ENCODE measurements around the gene CD74.
A peak's percentile ranks its signal among the peaks of the same experiment; 100 is the strongest.
"Not testable (repeated sequence)": the region's sequence is repeated elsewhere in the genome, so short reads cannot be mapped to it uniquely, and the experiment has no call there.

CD74 gene

DNA sequence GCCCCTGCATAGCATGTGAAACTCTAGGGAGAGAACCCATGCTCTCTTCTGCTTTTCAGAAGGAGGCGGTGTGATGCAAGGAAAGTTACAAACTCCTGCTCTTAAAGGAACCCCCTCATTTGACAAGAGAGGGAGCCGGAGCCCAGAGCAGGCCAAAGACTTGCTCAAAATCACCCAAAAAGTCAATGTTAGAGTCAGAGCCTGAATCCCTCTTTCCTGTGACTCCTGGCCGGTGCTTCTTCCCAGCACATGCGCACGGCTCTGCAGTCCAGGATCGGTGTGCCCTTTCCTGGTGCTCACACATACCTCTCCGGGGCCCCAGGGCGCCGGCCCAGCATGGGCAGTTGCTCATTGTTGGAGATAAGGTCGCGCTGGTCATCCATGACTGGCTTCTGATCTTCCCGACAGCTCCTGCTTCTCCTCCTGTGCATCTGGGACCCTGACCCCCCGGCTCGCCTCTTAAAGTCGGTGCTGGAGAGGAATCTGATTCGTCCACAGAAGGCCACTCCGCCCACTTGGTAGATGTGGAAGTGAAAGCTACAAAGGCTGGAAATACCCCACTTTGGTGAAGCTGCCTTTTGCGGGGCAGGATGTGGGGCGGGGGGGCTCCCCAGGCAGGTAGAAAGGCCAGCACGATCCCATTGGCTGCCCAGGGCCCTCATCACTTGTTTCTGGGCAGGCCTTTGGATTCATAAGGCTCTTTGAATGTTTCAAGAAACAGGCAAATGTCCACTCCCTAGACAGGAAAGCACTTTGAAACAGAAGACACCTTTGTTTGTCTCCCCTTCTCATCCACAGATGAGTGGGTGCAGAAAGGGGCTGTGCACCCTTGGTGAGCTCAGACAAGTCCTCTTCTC, at the start of gene CD74:
Gene CD74 (minus strand): TSS at position 592 of the 857 bp plus-strand sequence. CDS start 161 bp downstream, at position 431.
- no peak for DNase-seq

DNA sequence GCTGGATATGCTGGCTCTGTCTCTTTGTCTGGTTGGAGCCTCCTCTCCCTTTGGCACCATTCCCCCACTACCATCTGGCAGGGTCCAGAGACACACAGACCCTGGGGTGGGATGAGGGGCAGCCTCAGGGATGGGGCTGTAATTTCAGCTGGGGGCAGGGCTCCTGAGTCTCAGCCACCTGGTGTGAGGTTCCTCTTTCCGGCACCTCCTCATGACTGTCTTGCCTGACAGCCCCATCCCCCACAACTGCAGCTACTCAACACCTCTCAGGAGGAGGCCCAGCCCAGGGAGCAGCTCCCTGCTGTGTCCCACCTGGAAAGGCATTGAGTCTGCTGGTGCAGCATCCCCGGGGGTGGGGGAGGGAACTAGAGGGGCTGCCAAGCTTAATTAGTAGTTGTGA, 48.5 kb upstream of the CD74 start:
- DNase-seq: peak; percentile 54 to 83

DNA sequence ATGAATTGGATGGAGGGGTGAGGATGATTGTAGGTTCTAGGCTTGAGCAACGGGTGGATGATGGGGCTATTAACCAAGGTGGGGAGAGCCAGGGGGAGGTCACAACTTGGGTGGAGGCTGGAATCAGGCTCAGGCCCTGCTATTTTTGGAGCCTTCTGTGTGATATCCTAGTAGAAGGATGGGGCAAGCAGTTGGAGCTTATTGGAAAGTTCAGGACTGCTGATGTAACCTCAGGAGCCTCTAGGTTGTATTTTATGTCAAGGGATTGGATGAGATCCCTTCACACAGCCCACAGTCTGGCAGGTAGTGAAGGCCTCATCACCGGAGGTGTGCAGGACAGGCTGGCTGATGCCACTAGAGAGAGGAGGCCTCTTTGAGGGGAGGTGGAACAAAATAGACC, 48.1 kb upstream of the CD74 start:
- peak in 1 of 2 experiments; percentile 54 for DNase-seq

DNA sequence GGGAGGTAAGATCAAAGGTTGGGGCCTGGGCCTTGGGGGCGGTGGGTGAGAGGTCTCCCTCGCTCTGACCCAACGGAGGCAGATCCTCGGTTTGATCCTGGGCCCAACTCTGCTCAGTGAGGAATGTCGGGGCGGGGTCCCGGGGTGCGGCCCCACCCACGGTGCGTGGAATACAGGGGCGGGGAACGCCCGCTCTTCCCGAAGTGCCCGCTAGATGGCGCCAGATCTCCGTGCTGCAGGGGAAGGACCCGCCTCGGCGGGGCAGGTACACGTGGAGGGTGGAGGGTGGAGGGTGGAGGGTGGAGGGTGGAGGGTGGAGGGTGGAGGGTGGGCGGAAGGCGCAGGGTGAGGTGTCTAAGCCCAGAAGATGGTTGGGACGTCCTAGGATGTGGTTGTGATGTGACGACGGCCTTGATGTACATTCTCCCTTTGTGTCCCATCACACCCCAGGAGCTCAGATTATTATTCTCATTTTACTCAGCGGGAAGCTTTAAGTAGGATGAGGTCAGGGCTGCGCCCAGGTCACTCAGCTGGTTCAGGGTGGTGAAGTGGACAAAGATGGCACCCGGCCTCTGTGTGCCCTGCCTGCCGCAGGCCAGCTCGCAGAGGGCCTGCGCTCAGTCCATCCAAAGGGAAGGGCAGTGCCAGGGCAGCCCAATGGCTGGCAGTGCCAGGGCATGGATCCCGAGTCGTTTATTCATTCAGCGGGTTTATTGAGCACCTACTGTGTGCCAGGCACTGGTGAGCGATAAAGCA, 46.3 kb upstream of the CD74 start:
- peak; percentile 7 to 81 for DNase-seq

DNA sequence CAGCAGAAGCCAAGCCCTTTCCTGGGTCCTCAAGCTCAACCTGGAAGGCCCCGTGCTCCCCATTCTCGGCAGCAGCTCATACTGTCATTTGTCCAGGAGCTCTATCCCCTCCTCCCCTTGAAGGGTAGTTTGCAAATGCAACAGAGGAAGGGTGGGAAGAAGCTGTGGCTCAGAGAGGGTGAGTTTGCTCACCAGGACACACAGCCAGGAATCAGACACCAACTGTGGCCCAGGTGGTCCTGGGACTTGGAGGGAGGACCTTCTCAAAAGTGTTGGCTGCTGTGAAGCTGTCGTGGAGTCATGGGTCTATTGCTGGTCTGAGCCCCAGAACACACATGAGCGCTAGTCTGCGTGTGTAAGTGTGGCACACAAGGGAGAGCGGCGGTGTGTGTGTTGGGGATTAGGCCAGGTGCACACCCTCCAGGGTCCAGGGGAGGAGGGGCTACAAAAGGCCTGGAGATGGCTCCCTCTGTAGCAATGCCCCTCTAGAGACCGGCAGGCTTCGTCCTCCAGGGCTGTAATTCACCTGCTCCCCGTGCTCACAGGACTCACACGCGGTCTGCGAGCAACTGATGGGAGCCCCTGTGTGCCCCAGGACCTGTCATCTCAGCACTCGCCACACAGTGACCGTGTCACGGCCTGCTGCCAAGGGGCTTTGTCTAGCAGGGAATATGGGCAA, 45.0 kb upstream of the CD74 start:
- no peak for DNase-seq

DNA sequence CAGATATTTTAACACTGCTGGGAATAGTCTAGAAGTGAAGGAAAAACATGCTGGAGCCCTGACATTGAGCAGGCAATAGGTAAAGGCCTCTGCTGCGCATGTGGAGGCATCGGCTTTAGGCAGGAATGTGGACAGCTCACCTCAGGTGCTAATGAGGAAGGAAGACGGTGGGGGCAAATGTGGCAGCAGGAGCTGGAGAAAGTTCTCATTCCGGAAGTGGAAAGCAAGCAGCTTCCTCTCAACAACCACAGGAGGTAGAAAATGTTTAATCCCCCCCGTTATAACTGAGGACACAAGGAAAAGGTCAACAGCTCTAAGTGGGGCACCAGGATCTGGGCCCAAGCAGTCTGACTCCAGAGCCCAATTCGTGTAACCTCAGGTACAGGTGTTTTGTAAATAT, 44.4 kb upstream of the CD74 start:
- DNase-seq: no peak

DNA sequence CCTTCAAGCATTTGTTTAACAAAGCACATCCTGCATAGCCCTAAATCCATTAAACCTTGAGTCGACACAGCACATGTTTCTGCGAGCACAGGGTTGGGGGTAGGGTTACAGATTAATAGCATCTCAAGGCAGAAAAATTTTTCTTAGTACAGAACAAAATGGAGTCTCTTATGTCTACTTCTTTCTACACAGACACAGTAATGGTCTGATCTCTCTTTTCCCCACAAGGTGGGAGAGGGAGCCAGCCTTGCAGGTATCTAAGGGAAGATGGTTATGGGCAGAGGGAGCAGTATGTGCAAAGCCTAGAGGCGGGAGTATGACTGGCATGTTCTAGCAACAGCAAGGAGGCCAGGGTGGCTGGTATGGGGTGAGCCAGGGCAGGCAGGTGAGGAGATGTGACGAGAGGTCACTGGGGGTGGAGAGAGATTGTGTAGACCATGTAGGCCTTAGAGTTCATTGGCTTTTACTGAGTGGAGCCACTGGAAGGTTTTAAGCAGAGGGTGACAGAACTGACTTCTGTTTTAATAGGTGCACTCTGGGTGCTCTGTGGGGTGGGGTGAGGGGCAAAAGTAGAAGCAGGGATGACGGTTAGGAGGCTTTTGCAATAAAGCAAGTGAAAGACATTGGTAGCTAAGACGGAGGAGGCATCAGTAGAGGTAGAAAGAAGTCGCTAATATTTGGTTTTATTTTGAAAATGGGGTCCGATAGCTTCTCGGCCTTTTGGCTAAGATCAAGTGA, 42.0 kb upstream of the CD74 start:
- DNase-seq: no peak

DNA sequence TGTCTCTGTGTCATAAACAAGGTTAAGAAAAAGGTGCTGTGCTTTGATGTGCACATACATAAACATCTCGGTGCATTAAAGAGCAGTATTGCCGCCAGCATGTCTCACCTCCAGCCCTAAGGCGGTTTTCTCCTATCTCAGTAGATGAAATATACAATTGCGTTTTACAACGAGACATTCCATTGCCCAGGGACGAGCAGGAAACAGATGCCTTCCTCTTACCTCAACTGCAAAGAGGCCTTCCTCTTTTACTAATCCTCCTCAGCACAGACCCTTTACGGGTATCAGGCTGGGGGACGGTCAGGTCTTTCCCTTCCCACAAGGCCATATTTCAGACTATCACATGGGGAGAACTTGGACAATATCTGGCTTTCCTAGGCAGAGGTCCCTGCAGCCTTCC, 41.3 kb upstream of the CD74 start:
- not testable (repeated sequence) for DNase-seq

DNA sequence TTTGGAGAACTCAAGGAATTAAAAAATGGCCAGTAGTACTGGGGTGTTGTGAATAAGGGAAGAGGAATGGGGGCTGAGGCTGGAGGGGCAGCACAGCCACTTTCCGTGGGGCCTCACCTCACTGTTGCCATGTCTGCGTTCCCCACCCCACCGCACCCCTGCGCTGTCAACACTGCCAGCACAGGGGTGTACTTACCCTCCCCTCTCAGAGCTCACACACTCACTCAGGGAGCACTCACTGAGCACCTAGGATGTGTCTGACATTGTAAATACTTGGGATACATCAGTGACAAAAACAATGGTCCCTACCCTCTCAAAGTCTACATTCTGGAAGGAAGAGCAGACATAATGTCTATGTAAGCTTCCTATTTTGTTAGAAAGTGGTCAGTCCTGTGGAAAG, 40.2 kb upstream of the CD74 start:
- DNase-seq: no peak

DNA sequence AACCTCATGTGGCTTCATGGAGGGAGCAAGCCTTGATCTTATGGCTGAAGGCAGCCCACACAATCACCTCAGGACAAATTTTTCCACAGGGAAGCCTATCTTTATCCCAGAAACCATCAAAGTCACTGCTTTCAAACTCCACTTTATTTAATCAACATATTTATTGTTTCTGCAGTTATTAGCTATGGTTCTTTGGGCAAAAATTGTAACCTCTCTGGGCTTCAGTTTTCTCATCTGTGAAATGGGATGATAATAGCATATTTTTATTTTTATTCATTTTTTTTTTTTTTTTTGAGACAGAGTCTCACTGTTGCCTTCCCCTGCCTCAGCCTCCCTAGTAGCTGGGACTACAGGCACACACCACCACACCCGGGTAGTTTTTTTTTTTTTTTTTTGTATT, 38.9 kb upstream of the CD74 start:
- DNase-seq: no peak

DNA sequence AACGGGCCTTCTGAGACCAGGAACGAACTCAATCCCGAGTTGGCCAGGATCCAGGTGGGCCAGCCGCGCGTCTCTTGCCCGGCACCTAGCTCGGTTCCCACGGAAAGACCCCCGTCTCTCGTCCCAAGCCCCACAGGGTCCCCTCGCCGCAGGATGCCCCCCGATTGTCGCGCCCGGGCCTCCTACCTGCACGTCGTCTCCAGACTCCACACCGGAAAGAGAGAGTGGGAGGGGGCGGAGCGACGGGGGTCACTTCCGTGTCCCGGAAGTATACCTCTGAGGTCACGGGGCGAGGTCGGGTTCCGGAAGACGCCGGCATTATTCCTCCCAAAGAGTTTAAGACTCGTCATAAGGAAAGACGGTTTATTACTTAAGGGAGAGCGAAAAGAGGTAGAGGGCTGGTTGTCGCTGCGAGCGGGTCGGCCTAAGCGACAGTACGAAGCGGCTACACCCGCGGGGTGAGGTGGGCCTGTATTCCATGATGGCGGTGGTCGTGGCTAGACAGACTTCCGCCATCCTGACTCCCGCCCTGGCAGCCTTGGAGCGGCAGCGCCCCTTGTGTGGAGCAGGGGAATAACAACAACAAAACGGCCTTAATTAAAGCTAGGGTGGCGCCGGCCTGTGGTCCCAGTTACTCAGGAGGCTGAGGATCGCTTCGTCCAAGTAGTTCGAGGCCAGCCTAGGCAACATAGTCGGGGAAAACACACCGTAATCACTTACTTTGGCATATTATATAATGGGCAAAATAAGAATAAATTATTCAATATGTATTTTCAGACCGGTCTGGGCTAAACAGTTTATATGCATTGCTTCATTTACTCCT, 37.0 kb upstream of the CD74 start, which contains the start of gene RPS14:
Gene RPS14 (minus strand): TSS at position 223 of the 823 bp plus-strand sequence. CDS start 2,006 bp downstream, outside the sequence.
- peak; percentile 84 to 91 for DNase-seq

DNA sequence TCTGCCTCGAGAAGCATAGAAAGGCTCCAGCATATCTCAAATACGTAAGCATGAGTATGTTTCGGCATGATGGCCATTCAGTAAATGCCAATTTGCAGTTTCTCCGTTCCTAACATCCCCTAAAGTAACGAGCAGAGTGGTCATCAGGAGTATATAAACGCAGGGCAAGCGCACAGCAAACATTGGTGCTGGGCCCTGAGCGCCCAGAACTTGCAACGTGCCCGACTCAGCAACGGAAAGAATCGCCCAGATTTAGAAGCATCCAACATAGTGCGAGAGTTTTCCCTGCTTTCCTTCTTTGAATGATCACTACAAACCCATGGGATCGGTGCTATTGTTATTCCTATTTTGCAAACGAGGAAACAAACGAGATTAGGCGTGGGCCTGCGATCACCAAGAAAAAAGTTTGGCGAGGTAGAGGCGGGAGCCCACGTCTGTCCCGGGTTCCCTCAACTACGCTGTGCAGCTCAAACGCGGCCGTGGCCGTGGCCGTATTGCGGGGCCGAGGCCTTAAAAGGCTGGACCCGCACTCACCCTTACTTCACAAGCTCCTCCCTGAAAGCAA, 36.3 kb upstream of the CD74 start:
- DNase-seq: no peak

DNA sequence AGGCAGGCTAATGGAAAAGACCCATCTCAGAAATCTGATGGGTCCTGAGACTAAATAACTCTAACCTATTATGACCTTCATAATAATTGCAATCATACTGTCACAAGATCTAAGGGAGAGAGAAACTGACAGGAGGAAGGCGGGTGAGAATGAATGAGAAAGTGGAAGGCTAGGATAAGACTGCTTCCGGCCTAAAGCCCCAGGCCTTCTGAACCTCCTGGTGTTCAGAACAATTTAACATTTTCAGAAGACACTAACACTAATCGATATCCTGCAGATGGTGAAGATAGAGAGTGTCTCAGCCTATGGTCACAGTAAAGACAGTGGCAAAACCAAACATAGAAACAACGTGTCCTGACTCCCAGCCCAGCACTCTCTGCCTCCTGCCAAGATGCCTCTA, 35.6 kb upstream of the CD74 start:
- no peak for DNase-seq

DNA sequence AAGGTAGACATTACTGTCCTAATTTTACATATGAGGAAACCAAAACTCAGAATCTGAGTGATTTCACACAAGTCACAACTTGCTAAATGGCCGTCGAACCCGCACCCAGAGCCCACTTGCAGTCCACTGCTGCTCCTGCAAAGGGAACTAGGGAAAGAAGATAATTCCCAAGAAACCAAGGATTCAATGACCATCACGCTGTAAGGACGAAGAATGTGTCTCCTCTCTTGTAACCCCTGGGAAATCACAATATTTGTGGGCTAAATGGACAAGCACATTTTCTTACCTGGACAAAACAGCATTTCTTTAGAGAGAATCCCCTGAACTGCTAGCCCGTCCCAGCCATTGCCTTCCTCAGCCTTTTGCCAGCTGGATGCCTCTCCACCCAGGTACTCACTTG, 34.5 kb upstream of the CD74 start:
- no peak for DNase-seq

DNA sequence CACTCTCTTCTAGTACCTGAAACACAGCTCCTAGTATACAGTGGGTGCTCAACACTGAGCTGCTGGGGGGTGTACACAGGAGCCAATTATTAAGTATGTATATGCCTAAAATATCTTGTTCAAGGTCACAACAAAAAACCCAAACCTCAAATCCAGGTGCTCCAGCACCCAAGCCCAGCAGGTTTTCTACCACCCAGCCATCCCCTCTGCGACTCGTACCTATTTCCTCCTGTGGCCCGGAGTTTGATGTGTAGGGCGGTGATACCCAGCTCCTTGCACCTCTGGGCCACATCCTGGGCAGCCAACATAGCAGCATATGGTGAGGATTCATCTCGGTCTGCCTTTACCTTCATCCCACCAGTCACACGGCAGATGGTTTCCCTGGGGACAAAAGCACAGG, 33.9 kb upstream of the CD74 start:
- DNase-seq: no peak

DNA sequence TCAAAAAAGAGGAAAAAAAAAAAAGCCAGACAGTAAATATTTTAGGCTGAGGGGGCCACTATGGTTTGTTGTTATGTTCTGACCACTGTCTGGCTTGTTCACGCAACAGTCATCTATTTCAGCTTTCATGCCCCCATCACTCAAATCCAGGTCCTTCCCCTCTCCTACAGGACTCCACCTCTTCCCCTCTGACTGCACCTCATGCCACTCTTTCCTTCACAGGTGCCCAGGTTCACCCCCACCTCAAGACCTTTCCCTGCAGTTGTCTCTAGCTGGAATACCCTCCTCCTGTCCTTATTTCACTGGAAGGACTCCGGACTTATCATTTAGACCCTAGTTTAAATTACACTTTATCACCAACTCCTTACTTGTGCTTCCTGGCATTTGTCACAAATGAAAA, 33.4 kb upstream of the CD74 start:
- DNase-seq: no peak

DNA sequence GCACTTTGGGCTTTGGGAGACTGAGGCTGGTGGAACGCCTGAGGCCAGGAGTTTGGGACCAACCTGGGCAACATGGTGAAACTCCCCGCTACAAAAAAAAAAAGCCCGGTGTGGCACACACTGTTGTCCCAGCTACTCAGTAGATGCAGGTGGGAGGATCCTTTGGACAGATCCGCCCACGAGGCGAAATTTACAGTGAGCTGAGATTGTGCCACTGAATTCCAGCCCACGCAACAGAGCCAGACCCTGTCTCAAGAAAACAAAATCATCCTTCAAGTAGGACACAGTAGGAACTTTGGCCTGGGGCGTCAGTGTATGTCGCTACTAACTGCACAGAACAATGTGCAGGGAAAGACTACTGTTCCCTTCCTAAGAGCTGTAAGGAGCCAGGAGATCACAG, 32.1 kb upstream of the CD74 start:
- no peak for DNase-seq

DNA sequence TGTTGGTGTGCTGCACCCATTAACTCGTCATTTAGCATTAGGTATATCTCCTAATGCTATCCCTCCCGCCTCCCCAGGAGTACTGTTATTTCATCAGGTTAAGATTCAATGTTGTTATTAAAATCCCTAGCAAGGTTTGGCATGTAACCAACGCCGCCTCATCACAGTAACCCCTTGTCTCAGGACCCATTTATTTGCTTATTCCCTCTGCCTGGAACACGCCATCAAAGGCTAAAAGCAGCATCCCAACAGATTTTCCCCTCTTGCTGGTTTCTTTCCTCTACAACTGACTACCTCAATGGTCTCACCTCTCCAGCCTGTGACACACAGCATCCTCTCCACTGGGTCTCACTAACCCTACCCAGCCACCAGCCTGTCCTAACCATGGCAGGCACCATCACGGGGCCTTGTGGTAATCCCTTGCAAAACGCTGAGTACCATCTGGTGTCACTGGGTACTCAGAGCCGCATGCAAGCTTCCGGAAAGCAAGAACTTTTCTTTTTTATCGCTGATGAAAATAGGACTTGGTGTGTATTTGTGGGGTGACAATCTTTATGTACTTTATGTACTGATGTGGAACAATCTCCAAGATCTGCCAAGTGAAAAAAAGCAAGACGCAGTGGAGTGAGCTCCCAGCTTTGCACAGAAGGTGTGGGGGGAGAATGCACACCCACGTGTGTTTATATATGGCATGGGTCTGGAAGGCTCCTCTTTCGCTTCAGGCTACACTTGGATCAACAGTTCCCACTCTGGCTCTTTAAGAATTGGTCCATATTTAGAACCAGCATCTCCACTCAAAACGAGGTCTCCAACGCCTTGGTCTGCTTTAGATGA, 30.7 kb upstream of the CD74 start:
- no peak for DNase-seq

DNA sequence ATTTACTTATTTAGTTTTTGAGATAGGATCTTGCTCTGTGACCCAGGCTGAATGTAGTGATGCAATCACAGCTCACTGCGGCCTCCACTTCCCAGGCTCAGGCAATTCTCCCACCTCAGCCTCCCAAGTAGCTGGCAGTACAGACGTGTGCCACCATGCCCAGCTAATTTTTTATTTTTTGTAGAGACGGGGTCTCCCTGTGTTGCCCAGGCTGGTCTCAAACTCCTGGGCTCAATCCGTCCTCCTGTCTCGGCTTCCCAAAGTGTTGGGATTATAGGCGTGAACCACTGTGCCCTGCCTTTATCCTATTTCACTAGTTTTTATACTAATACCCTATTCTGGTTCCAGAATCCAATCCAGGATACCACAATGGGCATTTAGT, 30.0 kb upstream of the CD74 start:
- no peak for DNase-seq

Data from NCI-H446 (cell line).